PC-3 (cell line): ENCODE data around the gene CD52. TPM values are rescaled to one million over a fixed set of nuclear protein-coding genes. Genes with fewer than 3 reads are reported as not detected.

Experiments used
- ATAC-seq: fragments of 200-7000 bp; cut with Tn5 transposase; 2 replicates; pipeline ENCODE4 v1.9.1; 2020; ENCODE audit warnings: mild to moderate bottlenecking, moderate library complexity
- BruUV-seq: library from RNA; stranded (reverse); fragments of 400-500 nt; replicated peaks from 2 replicates; lab custom pipeline; 2021; lab: Mats Ljungman, UMichigan
- CTCF ChIA-PET: fragments of 300-600 bp; sonication (Branson Sonifier 250); formaldehyde crosslinking; loops from one replicate; lab custom pipeline; 2022; ENCODE audit warnings: antibody characterized with exemption; lab: Charles Lee
- POLR2A ChIA-PET: fragments of 300-600 bp; sonication (Branson Sonifier 250); formaldehyde crosslinking; loops from one replicate; lab custom pipeline; 2022; ENCODE audit warnings: antibody characterized with exemption; ENCODE audit not compliant: unreplicated experiment; lab: Charles Lee
- DNase-seq: peaks from one replicate; pipeline ENCODE4 v3.0.0-alpha.2; 2015
- H2AFZ ChIP-seq: fragments of 300-600 bp; sonication (generic); 2 replicates; pipeline ENCODE4 v1.6.0; 2016; ENCODE audit warnings: antibody characterized with exemption, low read length
- H3F3A ChIP-seq: fragments of 300-600 bp; sonication (generic); one replicate; pipeline ENCODE4 v1.6.0; 2017; ENCODE audit warnings: antibody characterized with exemption, low read length, control low read depth, mild to moderate bottlenecking; ENCODE audit not compliant: unreplicated experiment
- H3K27ac ChIP-seq: fragments of 300-600 bp; sonication (generic); 2 replicates; pipeline ENCODE4 v1.5.1; 2016; ENCODE audit warnings: mild to moderate bottlenecking, low read length
- H3K27me3 ChIP-seq: fragments of 300-600 bp; sonication (generic); 2 replicates; pipeline ENCODE4 v1.6.1; 2016; ENCODE audit warnings: low read length, mixed read lengths
- H3K36me3 ChIP-seq: fragments of 300-600 bp; sonication (generic); 2 replicates; pipeline ENCODE4 v1.6.1; 2016; ENCODE audit warnings: low read depth, mixed run types, low read length, mixed read lengths
- H3K4me1 ChIP-seq: fragments of 300-600 bp; sonication (generic); 2 replicates; pipeline ENCODE4 v1.5.1; 2016; ENCODE audit warnings: low read length; ENCODE audit not compliant: insufficient read depth
- H3K4me2 ChIP-seq: fragments of 300-600 bp; sonication (generic); 2 replicates; pipeline ENCODE4 v1.6.0; 2016; ENCODE audit warnings: low read length
- H3K4me3 ChIP-seq: fragments of 300-600 bp; sonication (generic); 2 replicates; pipeline ENCODE4 v1.5.1; 2016; ENCODE audit warnings: mild to moderate bottlenecking, low read length, mixed read lengths
- H3K79me2 ChIP-seq: fragments of 300-600 bp; sonication (generic); 2 replicates; pipeline ENCODE4 v1.6.1; 2017; ENCODE audit warnings: low read length, mixed read lengths
- H3K9ac ChIP-seq: fragments of 300-600 bp; sonication (generic); 2 replicates; pipeline ENCODE4 v1.6.0; 2016; ENCODE audit warnings: mild to moderate bottlenecking, low read length
- H3K9me2 ChIP-seq: fragments of 300-600 bp; sonication (generic); replicated peaks from 2 replicates; pipeline ENCODE4 v1.6.1; 2016; ENCODE audit warnings: mixed run types, low read length, mixed read lengths
- H3K9me3 ChIP-seq: fragments of 300-600 bp; sonication (generic); 2 replicates; pipeline ENCODE4 v1.6.1; 2016; ENCODE audit warnings: low read length, mixed read lengths
- H4K20me1 ChIP-seq: fragments of 300-600 bp; sonication (generic); 2 replicates; pipeline ENCODE4 v1.6.1; 2016; ENCODE audit warnings: low read length, mixed read lengths
- CTCF ChIP-seq: fragments of 300-600 bp; sonication (generic); conservative IDR thresholded peaks from 2 replicates; pipeline ENCODE4 v1.5.1; 2017; ENCODE audit warnings: antibody characterized with exemption, low read depth, mild to moderate bottlenecking, low read length
- EZH2 ChIP-seq: fragments of 300-600 bp; sonication (generic); IDR thresholded peaks from one replicate; pipeline ENCODE4 v1.6.1; 2017; ENCODE audit warnings: antibody characterized with exemption, mild to moderate bottlenecking, low read length; ENCODE audit not compliant: unreplicated experiment
- EZH2phosphoT487 ChIP-seq: fragments of 300-600 bp; sonication (generic); IDR thresholded peaks from 2 replicates; pipeline ENCODE4 v1.6.1; 2018; ENCODE audit warnings: mild to moderate bottlenecking, antibody characterized with exemption, low read length, borderline replicate concordance
- intact Hi-C: fragments of 100-400 bp; cut with micrococcal nuclease; formaldehyde crosslinking; loops from 2 replicates; pipeline ENCODE4 v1.9.0; 2023
- total RNA-seq: library from RNA; depleted of rRNA; stranded (reverse); fragments of >200 nt; gene quantifications from 2 replicates; pipeline ENCODE4 v1.2.3, GENCODE V29; 2014

CD52 gene
- total RNA-seq, 1 experiment from 2014 or later: not detected

- peak; percentile 62 for DNase-seq
- no TSS peak for BruUV-seq
- no peak overlapping the region for H3K4me2 ChIP-seq
- no peaks in the 10 kb centered on the region for H3K9me3 ChIP-seq
- ChIA-PET POLR2A (interaction anchor here (0.7 kb wide), 1 partner anchor 35 kb away, joined by 4 read pairs; no protein-coding TSS in a partner anchor), CTCF (interaction anchor here (1.0 kb wide), 1 partner anchor 17 kb away, joined by 3 read pairs; no protein-coding TSS in a partner anchor)
- H3K4me3 ChIP-seq: no peak overlapping the region
- H3K4me1 ChIP-seq: peaks cover 38% of the 10 kb centered on the region
- no peak overlapping the region for H2AFZ ChIP-seq
- ATAC-seq: no peak
- no peaks in the 10 kb centered on the region for H3F3A ChIP-seq
- peak overlapping the region; percentile 45 for H3K9ac ChIP-seq
- peaks cover 21% of the 10 kb centered on the region for H3K79me2 ChIP-seq
- no peaks in the 10 kb centered on the region for H3K27me3 ChIP-seq
- H3K9me2 ChIP-seq: no peaks in the 10 kb centered on the region
- peaks cover 11% of the 10 kb centered on the region; the same call in 1 of the 2 replicates for H3K36me3 ChIP-seq
- TF ChIP-seq EZH2: no peak
- peak; percentile 68 for TF ChIP-seq CTCF
- no peak for TF ChIP-seq EZH2phosphoT487
- intact Hi-C loops: loop anchor here (2.0 kb wide), 1 partner anchor 35 kb away; no protein-coding TSS in a partner anchor
- peak overlapping the region; percentile 77; the same call in 1 of the 2 replicates for H3K27ac ChIP-seq
- peaks cover 9% of the 10 kb centered on the region; the same call in 1 of the 2 replicates for H4K20me1 ChIP-seq
Measured at GRCh38 chr1:26285366-26286063, 32.2 kb upstream of the CD52 start.

- peaks cover 9% of the 10 kb centered on the region; the same call in 1 of the 2 replicates for H3K36me3 ChIP-seq
- peaks cover 16% of the 10 kb centered on the region for H3K79me2 ChIP-seq
- H4K20me1 ChIP-seq: peaks cover 8% of the 10 kb centered on the region; the same call in 1 of the 2 replicates
- no peak for TF ChIP-seq EZH2phosphoT487
- TF ChIP-seq CTCF: peak; percentile 6; the same call in 1 of the 2 replicates
- ATAC-seq (no peak), DNase-seq (no peak)
- no peak overlapping the region for H3K27ac ChIP-seq
- intact Hi-C loops: no loop called here
- POLR2A ChIA-PET: interaction anchor here (0.7 kb wide), 1 partner anchor 35 kb away, joined by 4 read pairs; no protein-coding TSS in a partner anchor
- H3K9me2 ChIP-seq: no peaks in the 10 kb centered on the region
- BruUV-seq: no TSS peak
- H2AFZ ChIP-seq: no peak overlapping the region
- H3K4me3 ChIP-seq: no peak overlapping the region
- CTCF ChIA-PET: no interaction called here
- no peaks in the 10 kb centered on the region for H3F3A ChIP-seq
- peaks cover 33% of the 10 kb centered on the region for H3K4me1 ChIP-seq
- H3K4me2 ChIP-seq: no peak overlapping the region
- no peak overlapping the region for H3K9ac ChIP-seq
- no peaks in the 10 kb centered on the region for H3K9me3 ChIP-seq
- H3K27me3 ChIP-seq: no peaks in the 10 kb centered on the region
Measured at GRCh38 chr1:26286064-26286416, 31.7 kb upstream of the CD52 start.
